ENCODE measurements around the gene ECM1.

- peak; percentile 41 for TF ChIP-seq CTCF (IDR thresholded peaks at IDR 0.05; ENCODE audit: insufficient read depth, low read length)
- TF ChIP-seq REST (IDR thresholded peaks at IDR 0.05; ENCODE audit: insufficient replicate concordance, low read depth), result no peak
- TF ChIP-seq POLR2AphosphoS5 (IDR thresholded peaks at IDR 0.05; ENCODE audit: low read depth), result no peak
These were observed 43.5 kb upstream of the ECM1 start for GRCh38 chr1:150464422-150464826.
